Measurements from ENCODE around the gene VPREB3.
A peak's percentile ranks its signal among the peaks of the same experiment; 100 is the strongest.

VPREB3 gene

GRCh38 chr22:23779731-23780130 is 25.5 kb upstream of the VPREB3 start:
- H3K4me3 ChIP-seq (ENCODE audit: severe bottlenecking) = no peak overlapping the region
- H3K27ac ChIP-seq (ENCODE audit: poor library complexity, severe bottlenecking) = no peak overlapping the region
- no peaks in the 10 kb centered on the region for H3K36me3 ChIP-seq (ENCODE audit: low read depth)
- H3K27me3 ChIP-seq (ENCODE audit: insufficient read depth, poor library complexity, severe bottlenecking) = no peaks in the 10 kb centered on the region
- ATAC-seq (ENCODE audit: low read depth) (no peak), DNase-seq (ENCODE audit: low spot score) (no peak)
- TF ChIP-seq, protein P1, sequence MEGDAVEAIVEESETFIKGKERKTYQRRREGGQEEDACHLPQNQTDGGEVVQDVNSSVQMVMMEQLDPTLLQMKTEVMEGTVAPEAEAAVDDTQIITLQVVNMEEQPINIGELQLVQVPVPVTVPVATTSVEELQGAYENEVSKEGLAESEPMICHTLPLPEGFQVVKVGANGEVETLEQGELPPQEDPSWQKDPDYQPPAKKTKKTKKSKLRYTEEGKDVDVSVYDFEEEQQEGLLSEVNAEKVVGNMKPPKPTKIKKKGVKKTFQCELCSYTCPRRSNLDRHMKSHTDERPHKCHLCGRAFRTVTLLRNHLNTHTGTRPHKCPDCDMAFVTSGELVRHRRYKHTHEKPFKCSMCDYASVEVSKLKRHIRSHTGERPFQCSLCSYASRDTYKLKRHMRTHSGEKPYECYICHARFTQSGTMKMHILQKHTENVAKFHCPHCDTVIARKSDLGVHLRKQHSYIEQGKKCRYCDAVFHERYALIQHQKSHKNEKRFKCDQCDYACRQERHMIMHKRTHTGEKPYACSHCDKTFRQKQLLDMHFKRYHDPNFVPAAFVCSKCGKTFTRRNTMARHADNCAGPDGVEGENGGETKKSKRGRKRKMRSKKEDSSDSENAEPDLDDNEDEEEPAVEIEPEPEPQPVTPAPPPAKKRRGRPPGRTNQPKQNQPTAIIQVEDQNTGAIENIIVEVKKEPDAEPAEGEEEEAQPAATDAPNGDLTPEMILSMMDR (IDR thresholded peaks at IDR 0.05; ENCODE audit: poor library complexity, severe bottlenecking) = no peak
- no peaks in the 10 kb centered on the region for H3K9me3 ChIP-seq (ENCODE audit: severe bottlenecking)
- H3K4me1 ChIP-seq (ENCODE audit: insufficient read depth, poor library complexity, severe bottlenecking) = peaks cover 11% of the 10 kb centered on the region

- ATAC-seq (ENCODE audit: low read depth) = no peak
- no peaks in the 10 kb centered on the region for H3K36me3 ChIP-seq (ENCODE audit: low read depth)
- peaks cover 11% of the 10 kb centered on the region for H3K4me1 ChIP-seq (ENCODE audit: insufficient read depth, poor library complexity, severe bottlenecking)
- TF ChIP-seq, protein P1 (IDR thresholded peaks at IDR 0.05; ENCODE audit: poor library complexity, severe bottlenecking) = no peak
- no peaks in the 10 kb centered on the region for H3K9me3 ChIP-seq (ENCODE audit: severe bottlenecking)
- no peak for DNase-seq (ENCODE audit: low spot score)
- H3K27me3 ChIP-seq (ENCODE audit: insufficient read depth, poor library complexity, severe bottlenecking) = no peaks in the 10 kb centered on the region
- H3K4me3 ChIP-seq (ENCODE audit: severe bottlenecking) = no peak overlapping the region
- no peak overlapping the region for H3K27ac ChIP-seq (ENCODE audit: poor library complexity, severe bottlenecking)
Measured at GRCh38 chr22:23779083-23779482, 24.9 kb upstream of the VPREB3 start.

DNA sequence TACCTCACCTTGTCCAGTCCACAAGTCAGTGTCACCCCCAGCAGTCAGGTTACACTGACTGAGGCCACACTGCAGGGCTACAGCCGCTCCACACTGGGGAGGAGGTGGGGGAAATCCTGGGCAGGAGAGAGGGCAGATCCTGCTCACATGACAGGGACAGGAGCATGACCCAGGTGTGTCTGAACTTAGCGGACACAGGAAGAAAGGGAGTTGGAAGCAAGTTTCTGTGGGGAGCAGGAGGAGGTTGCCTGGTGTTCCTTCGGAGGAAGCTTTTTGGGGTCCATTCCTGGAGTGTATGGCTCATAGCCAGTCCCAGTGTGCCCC is 24.3 kb upstream of the VPREB3 start:
- TF ChIP-seq, protein P1 (IDR thresholded peaks at IDR 0.05; ENCODE audit: poor library complexity, severe bottlenecking) = no peak
- ATAC-seq (ENCODE audit: low read depth) = no peak

GRCh38 chr22:23777776-23778576 is 23.8 kb upstream of the VPREB3 start:
- Histone ChIP-seq H3K27ac (ENCODE audit: poor library complexity, severe bottlenecking) (no peak overlapping the region), H3K4me3 (ENCODE audit: severe bottlenecking) (no peak overlapping the region), H3K36me3 (ENCODE audit: low read depth) (no peaks in the 10 kb centered on the region), H3K4me1 (ENCODE audit: insufficient read depth, poor library complexity, severe bottlenecking) (peaks cover 11% of the 10 kb centered on the region), H3K27me3 (ENCODE audit: insufficient read depth, poor library complexity, severe bottlenecking) (no peaks in the 10 kb centered on the region), H3K9me3 (ENCODE audit: severe bottlenecking) (no peaks in the 10 kb centered on the region)
- ATAC-seq (ENCODE audit: low read depth) = no peak
- DNase-seq (ENCODE audit: low spot score) = no peak
- TF ChIP-seq, protein P1 (IDR thresholded peaks at IDR 0.05; ENCODE audit: poor library complexity, severe bottlenecking) = no peak

More for the DNA sequence above, 24.3 kb upstream of the VPREB3 start:
- no peak overlapping the region for H3K4me3 ChIP-seq (ENCODE audit: severe bottlenecking)
- H3K4me1 ChIP-seq (ENCODE audit: insufficient read depth, poor library complexity, severe bottlenecking) = peaks cover 11% of the 10 kb centered on the region
- H3K27me3 ChIP-seq (ENCODE audit: insufficient read depth, poor library complexity, severe bottlenecking) = no peaks in the 10 kb centered on the region
- H3K36me3 ChIP-seq (ENCODE audit: low read depth) = no peaks in the 10 kb centered on the region
- no peak overlapping the region for H3K27ac ChIP-seq (ENCODE audit: poor library complexity, severe bottlenecking)
- no peaks in the 10 kb centered on the region for H3K9me3 ChIP-seq (ENCODE audit: severe bottlenecking)
- DNase-seq (ENCODE audit: low spot score) = no peak

DNA sequence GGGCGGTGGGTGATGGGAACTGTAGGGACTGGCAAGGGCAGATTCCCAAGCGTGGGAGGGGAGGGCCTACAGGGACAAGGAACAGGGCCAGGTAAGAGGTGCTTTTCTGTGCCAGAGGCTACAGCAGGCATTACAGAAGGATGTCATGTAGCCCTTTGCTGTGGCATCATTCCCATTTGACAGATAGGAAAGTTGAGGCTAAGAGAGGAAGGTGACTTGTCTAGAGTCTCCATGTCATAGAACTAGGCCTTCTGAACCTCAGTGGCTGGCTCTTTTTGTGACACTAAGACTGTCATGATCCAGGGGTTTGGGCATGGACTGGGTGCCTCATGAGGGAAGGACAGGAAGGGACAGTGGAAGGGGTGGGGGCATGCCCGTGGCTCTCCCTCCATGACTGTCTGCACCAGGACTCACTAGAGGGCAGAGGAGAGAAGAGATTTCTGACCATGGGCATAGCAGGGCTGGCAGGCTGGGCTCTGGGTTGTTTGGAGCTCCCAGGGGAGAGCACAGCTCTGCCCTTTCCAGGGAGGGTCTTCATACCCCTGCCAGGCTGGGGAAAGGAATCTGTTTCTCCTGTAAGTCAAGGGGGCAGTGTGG is 21.7 kb upstream of the VPREB3 start:
- no peaks in the 10 kb centered on the region for H3K9me3 ChIP-seq (ENCODE audit: severe bottlenecking)
- H3K4me1 ChIP-seq (ENCODE audit: insufficient read depth, poor library complexity, severe bottlenecking) = no peaks in the 10 kb centered on the region
- H3K4me3 ChIP-seq (ENCODE audit: severe bottlenecking) = no peak overlapping the region
- TF ChIP-seq, protein P1 (IDR thresholded peaks at IDR 0.05; ENCODE audit: poor library complexity, severe bottlenecking) = no peak
- ATAC-seq (ENCODE audit: low read depth) (0 out of 3 replicates have a peak, but pooled peaks have one; percentile 18), DNase-seq (ENCODE audit: low spot score) (no peak)
- no peaks in the 10 kb centered on the region for H3K36me3 ChIP-seq (ENCODE audit: low read depth)
- no peak overlapping the region for H3K27ac ChIP-seq (ENCODE audit: poor library complexity, severe bottlenecking)
- no peaks in the 10 kb centered on the region for H3K27me3 ChIP-seq (ENCODE audit: insufficient read depth, poor library complexity, severe bottlenecking)
